Esophagus (tissue), 2 donors: ENCODE data around the gene MAP2K6. TPM values are rescaled to one million over a fixed set of nuclear protein-coding genes. Genes with fewer than 3 reads are reported as not detected.

ENCODE experiments used
- H3K27ac ChIP-seq, 2 donors: one replicate each; pipeline ENCODE4 v1.5.1; 2013; ENCODE audit warnings: low read depth in 2 of 2, mild to moderate bottlenecking in 2 of 2, inconsistent platforms in 1 of 2, low read length in 1 of 2, moderate library complexity in 1 of 2
- H3K27me3 ChIP-seq, 2 donors: one replicate each; pipeline ENCODE4 v1.6.1; 2013; ENCODE audit warnings: low read length in 2 of 2, control low read depth in 1 of 2, mild to moderate bottlenecking in 1 of 2; ENCODE audit not compliant: insufficient read depth in 2 of 2, control insufficient read depth in 1 of 2
- H3K36me3 ChIP-seq, 2 donors: one replicate each; pipeline ENCODE4 v1.6.1; 2013; ENCODE audit warnings: low read length in 1 of 2; ENCODE audit not compliant: control insufficient read depth in 2 of 2, insufficient read depth in 2 of 2
- H3K4me1 ChIP-seq, 2 donors: one replicate each; pipeline ENCODE4 v1.6.1; 2013; ENCODE audit warnings: low read length in 1 of 2; ENCODE audit not compliant: control insufficient read depth in 2 of 2, insufficient read depth in 2 of 2
- H3K4me3 ChIP-seq, 2 donors: one replicate each; pipeline ENCODE4 v1.5.1; 2013; ENCODE audit warnings: low read length in 2 of 2, mild to moderate bottlenecking in 2 of 2, low read depth in 1 of 2, moderate library complexity in 1 of 2
- H3K9me3 ChIP-seq, 2 donors: one replicate each; pipeline ENCODE4 v1.6.1; 2013; ENCODE audit warnings: mild to moderate bottlenecking in 2 of 2, low read depth in 1 of 2, low read length in 1 of 2, moderate library complexity in 1 of 2; ENCODE audit not compliant: control insufficient read depth in 2 of 2, insufficient read depth in 1 of 2
- WGBS, 2 donors: extraction: QIAGEN DNeasy Blood & Tissue Kit; methylation state at CpG; one replicate each; pipeline ENCODE4 v1.1.7; 2013; 5-methylcytosine and 5-hydroxymethylcytosine counted together
- polyA plus RNA-seq, 2 donors: library from polyadenylated mRNA; stranded (reverse); fragments of 200-250 nt; gene quantifications; one replicate each; pipeline ENCODE4 v1.2.3, GENCODE V29; 2013
- donor health status: healthy with polysubstance abuse.
- donor health status: Bipolar disorder and iron deficiency.

The MAP2K6 gene
- polyA plus RNA-seq, 2 donors: 2.6 to 3.6 TPM

DNA sequence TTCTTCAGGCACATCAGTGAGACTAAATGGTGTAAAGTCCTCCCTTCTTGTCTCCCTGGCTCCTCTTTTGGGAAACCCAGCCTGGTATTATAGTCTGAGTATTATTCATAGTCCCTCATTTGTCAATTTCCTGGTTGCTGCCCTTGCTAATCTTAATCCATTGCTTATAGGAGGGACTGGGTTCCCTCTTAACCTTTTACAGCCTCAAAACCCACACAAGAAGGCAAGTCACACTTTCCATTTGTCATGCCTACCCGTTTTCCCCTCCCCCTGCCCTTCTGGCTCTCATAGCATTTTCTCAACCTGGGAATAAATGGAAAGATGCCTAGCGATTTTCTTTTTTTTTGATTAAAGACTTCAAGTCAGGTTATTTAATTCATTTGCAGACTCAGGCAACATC lies 124.8 kb downstream of the MAP2K6 start:
- H3K36me3 ChIP-seq: no peaks in the 10 kb centered on the region
- no peak overlapping the region for H3K4me3 ChIP-seq
- WGBS, 2 donors: 68 to 71% methylated on average over 2 of the region's 2 CpGs
- H3K27me3 ChIP-seq: no peaks in the 10 kb centered on the region
- peak overlapping the region in 1 of 2 donors; percentile 30 for H3K27ac ChIP-seq
- H3K4me1 ChIP-seq: no peaks in the 10 kb centered on the region
- H3K9me3 ChIP-seq: no peaks in the 10 kb centered on the region

DNA sequence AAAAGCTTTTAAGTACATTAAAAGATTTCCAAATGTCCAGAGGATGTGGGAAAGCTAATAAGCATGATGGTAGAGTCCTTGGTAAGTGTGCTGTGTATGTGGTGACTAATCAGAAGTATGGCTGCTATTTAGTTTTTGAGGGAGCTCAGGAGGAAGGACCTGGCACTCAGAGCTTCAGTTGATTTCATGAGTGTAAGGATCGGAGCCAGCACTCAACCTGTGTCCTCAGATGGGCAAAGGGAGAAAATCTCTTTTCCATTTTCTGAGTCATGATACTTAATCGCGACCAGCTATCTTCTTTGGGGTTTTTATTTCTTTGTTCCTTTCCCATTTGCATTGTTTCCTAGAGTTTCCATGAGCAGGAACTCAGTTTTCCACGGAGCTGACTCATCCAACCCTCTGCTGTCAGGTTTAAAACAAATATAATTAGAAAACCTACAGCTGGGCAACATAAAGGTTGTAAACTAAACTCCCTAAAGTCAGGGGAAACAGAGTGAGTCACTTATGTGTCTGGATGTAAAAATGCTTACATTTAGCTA lies 125.4 kb downstream of the MAP2K6 start:
- Histone ChIP-seq H3K27me3 (no peaks in the 10 kb centered on the region), H3K27ac (peak overlapping the region in 1 of 2 donors; percentile 30), H3K4me3 (no peak overlapping the region), H3K4me1 (no peaks in the 10 kb centered on the region), H3K36me3 (no peaks in the 10 kb centered on the region), H3K9me3 (no peaks in the 10 kb centered on the region)
- 40 to 55% methylated on average over 4 of the region's 4 CpGs for WGBS, 2 donors

DNA sequence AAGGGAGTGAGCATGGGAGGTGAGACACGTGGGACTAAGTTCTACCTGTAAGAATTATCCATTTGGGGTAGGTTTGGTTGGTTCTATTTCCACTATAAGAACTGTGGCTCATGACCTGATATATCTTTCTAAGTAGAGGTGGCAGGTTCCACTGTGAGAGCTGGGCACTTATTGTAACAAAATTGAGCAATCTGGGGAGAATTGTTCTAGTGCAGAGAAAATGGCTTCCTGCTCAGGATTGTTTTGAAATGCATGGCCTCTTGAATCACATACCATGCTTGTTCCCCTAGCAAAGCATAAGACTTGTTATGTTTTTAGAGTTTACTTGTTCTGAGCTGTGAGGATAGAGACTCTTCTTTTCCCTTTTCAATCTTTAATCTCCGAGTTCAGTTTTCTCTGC lies 125.9 kb downstream of the MAP2K6 start:
- H3K27ac ChIP-seq: no peak overlapping the region
- no peaks in the 10 kb centered on the region for H3K36me3 ChIP-seq
- no peaks in the 10 kb centered on the region for H3K9me3 ChIP-seq

DNA sequence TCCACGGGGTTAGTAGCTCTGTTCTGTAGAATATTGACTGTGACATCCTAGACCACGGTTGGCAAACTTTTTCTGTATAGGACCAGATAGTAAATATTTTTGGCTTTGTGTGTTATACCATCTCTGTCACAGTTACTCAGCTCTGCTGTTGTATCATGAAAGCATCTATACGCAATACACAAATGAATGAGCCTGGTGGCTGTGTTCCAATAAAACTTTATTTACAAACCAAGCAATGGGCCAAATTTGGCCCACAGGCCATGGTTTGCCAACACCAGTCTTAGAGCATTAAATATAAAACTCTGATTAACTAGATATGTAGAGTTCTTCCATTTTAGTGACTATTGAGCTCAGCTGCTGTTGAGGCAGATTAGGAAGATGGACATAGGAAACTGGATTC lies 132.7 kb downstream of the MAP2K6 start:
- H3K4me3 ChIP-seq: no peak overlapping the region
- H3K36me3 ChIP-seq: no peaks in the 10 kb centered on the region
- no peaks in the 10 kb centered on the region for H3K27me3 ChIP-seq
- H3K4me1 ChIP-seq: no peaks in the 10 kb centered on the region
- no peak overlapping the region for H3K27ac ChIP-seq
- WGBS, 2 donors: 97 to 99% methylated on average over 3 of the region's 3 CpGs
- no peaks in the 10 kb centered on the region for H3K9me3 ChIP-seq

More for the DNA sequence above, 125.9 kb downstream of the MAP2K6 start:
- H3K27me3 ChIP-seq: no peaks in the 10 kb centered on the region
- no peak overlapping the region for H3K4me3 ChIP-seq
- no peaks in the 10 kb centered on the region for H3K4me1 ChIP-seq
- 78 to 84% methylated on average over 2 of the region's 2 CpGs for WGBS, 2 donors

DNA sequence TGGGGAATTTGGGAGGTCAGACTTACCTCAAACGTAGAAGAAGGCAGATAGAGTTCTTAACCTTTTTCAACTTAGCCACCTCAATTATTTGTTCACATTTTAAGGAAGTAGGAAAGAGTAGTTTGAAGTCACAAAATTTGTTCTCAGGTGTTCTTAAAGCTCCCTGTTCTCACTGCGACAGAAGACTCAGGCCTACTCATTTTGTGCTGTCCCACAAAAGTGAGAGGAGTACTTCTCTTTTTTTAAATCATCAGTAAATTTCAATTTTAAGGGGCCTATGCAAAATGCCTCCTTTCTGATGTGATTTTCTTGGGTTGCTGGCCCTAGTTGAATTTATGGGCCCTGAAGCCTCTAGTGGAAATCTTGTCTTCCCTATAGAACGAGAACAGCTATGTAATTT lies 133.4 kb downstream of the MAP2K6 start:
- Histone ChIP-seq H3K4me3 (no peak overlapping the region), H3K27me3 (no peaks in the 10 kb centered on the region), H3K4me1 (no peaks in the 10 kb centered on the region), H3K36me3 (no peaks in the 10 kb centered on the region), H3K9me3 (no peaks in the 10 kb centered on the region), H3K27ac (no peak overlapping the region)
- 94 to 95% methylated on average over 3 of the region's 3 CpGs for WGBS, 2 donors

DNA sequence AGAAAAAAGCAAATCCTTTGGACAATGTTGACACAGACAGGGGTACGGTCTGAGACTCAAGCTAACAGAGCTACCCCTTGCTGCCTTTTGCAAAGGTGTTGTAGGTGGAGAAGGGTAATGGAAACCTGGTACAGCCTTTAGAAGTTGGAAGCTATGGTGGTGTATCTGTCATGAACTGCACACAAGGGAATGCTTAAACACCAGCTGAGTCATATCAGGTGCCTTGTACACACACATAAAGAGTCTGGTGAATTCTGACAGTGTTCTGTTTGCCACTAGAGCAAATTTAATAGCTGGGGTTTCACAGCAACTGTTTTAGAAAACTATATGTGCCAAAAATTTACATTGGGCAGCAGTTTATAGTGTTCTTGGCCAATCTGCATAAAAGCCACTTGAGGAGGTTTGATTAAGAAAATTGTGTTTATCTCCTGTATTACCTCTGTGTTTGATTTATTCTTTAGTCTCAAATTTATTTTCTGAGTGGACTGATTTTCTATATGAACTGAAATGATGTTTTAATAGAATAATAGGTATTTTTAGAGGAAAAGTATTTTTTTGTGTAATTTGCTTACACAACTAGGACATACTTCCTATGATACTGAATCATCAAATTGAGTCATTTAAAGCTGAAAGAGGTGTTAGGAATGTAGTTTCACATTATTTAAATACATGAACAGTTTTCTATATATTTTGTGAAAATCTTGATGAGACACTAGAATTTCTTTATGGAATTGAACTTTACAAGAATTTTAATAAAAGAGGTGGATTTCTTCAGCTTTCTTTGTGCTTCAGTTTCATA lies 136.9 kb downstream of the MAP2K6 start:
- Histone ChIP-seq H3K4me3 (no peak overlapping the region), H3K27me3 (no peaks in the 10 kb centered on the region), H3K9me3 (no peaks in the 10 kb centered on the region), H3K27ac (no peak overlapping the region), H3K4me1 (no peaks in the 10 kb centered on the region), H3K36me3 (no peaks in the 10 kb centered on the region)
- WGBS, 2 donors: 88 to 94% methylated on average over 1 of the region's 1 CpG

DNA sequence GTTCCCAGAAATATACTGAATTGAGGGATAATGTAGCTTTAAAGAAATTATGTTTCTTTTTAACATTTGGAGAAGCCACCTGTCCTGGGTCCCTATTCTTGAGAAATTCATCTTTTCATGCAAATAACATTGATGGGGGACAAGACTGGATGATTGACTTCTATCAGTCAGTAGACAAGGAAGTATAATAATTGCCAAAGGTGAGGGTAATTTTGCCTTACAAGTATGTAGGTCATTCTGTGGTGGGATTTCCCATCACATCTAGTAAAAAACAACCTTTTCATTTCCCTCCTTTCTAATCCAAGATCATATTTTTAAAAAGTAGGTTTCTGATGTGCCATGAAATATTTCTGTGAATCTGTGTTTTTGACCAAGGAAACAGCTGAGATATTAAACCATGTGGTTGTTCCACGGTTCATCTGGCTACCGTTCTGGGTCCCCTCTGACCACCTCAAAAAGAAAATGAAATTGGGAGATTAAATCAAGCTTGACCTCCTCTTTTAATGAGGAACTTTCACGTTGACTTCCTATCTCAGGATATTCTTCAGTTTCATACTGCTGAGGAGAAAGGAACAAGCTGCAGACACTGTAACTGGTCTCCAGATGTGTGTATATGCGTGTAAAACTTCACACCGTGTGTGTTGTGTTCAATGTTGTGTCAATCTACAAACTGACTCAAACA lies 138.6 kb downstream of the MAP2K6 start:
- H3K4me1 ChIP-seq: no peaks in the 10 kb centered on the region
- no peaks in the 10 kb centered on the region for H3K27me3 ChIP-seq
- H3K36me3 ChIP-seq: no peaks in the 10 kb centered on the region
- 83 to 90% methylated on average over 5 of the region's 5 CpGs for WGBS, 2 donors
- no peaks in the 10 kb centered on the region for H3K9me3 ChIP-seq
- H3K4me3 ChIP-seq: no peak overlapping the region
- H3K27ac ChIP-seq: no peak overlapping the region

DNA sequence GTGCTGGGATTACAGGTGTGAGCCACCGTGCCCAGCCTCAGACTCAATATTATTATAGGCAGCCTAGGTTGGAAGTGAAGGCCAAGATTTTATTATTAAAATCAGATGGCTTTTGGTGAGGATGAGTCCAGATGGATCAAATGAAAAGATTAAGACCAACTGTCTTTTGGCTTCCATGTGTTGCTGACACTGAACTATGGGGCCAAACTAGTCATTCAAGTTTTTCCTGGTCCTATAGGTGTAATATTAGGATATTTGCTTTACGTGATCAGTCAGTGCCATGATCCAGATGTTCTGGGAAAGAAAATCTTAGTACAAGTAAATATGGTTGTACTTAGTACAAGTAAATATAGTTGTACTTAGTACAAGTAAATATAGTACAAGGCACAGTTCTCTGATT lies 140.6 kb downstream of the MAP2K6 start:
- 59 to 61% methylated on average over 2 of the region's 2 CpGs for WGBS, 2 donors
- no peak overlapping the region for H3K4me3 ChIP-seq
- no peaks in the 10 kb centered on the region for H3K27me3 ChIP-seq
- H3K27ac ChIP-seq: no peak overlapping the region
- H3K4me1 ChIP-seq: no peaks in the 10 kb centered on the region
- no peaks in the 10 kb centered on the region for H3K9me3 ChIP-seq
- H3K36me3 ChIP-seq: no peaks in the 10 kb centered on the region

DNA sequence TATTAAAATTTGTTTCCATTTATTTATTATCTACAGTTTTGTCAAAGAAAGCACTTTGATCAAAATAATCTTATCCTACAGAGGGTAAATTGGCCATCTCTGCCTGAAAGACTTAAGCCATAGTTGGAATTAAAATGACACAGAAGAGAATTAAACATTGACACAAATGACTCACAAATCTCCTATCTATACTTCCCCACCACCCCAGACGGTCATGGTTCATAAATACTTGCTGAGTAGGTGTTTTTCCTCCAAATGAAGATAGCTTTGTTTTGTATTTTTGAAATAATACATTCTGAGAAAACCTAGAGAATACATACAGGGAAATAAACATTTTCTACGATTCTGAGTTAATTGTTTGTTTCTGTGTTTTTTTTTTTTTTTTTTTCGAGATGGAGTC lies 142.8 kb downstream of the MAP2K6 start:
- Histone ChIP-seq H3K27ac (no peak overlapping the region), H3K27me3 (no peaks in the 10 kb centered on the region), H3K4me1 (no peaks in the 10 kb centered on the region), H3K36me3 (no peaks in the 10 kb centered on the region), H3K4me3 (no peak overlapping the region), H3K9me3 (no peaks in the 10 kb centered on the region)
- WGBS, 2 donors: 81 to 85% methylated on average over 3 of the region's 3 CpGs
